HG03280 (cell line): ENCODE data around the gene BRIX1.
A peak's percentile ranks its signal among the peaks of the same experiment; 100 is the strongest.

Experiments
- ATAC-seq: cut with Tn5 transposase; IDR thresholded peaks from one replicate; pipeline ENCODE4 v1.9.1; 2021; ENCODE audit warnings: mild to moderate bottlenecking, moderate library complexity; ENCODE audit not compliant: unreplicated experiment

Gene BRIX1

GRCh38 chr5:34915139-34915855 lies at the start of gene BRIX1, which contains the start of gene RAD1:
TSS of gene BRIX1 (plus strand) at chr5:34915711. CDS start at chr5:34915739, 28 bp downstream.
TSS of gene RAD1 (minus strand) at chr5:34915504. CDS start at chr5:34914892, 612 bp downstream.
- ATAC-seq: peak; percentile 98

- no peak for ATAC-seq
Measured at GRCh38 chr5:34866989-34867471, 48.5 kb upstream of the BRIX1 start.

GRCh38 chr5:34867660-34868059 lies 47.9 kb upstream of the BRIX1 start:
- ATAC-seq: no peak

- no peak for ATAC-seq
Measured at GRCh38 chr5:34868791-34869190, 46.7 kb upstream of the BRIX1 start.

- no peak for ATAC-seq
Measured at GRCh38 chr5:34869256-34869655, 46.3 kb upstream of the BRIX1 start.

GRCh38 chr5:34870382-34870781 lies 45.1 kb upstream of the BRIX1 start:
- ATAC-seq: no peak

- no peak for ATAC-seq
Measured at GRCh38 chr5:34876275-34876674, 39.2 kb upstream of the BRIX1 start.

- ATAC-seq: no peak
Measured at GRCh38 chr5:34881246-34881645, 34.3 kb upstream of the BRIX1 start.

GRCh38 chr5:34886392-34887119 lies 29.0 kb upstream of the BRIX1 start:
- ATAC-seq: no peak

GRCh38 chr5:34889394-34889793 lies 26.1 kb upstream of the BRIX1 start:
- no peak for ATAC-seq

- ATAC-seq: no peak
Measured at GRCh38 chr5:34891981-34892380, 23.5 kb upstream of the BRIX1 start.

- no peak for ATAC-seq
Measured at GRCh38 chr5:34892414-34892813, 23.1 kb upstream of the BRIX1 start.

GRCh38 chr5:34894716-34895115 lies 20.8 kb upstream of the BRIX1 start:
- ATAC-seq: no peak

GRCh38 chr5:34895641-34896419 lies 19.7 kb upstream of the BRIX1 start:
- no peak for ATAC-seq

GRCh38 chr5:34897646-34898045 lies 17.9 kb upstream of the BRIX1 start:
- ATAC-seq: no peak

- peak; percentile 83 for ATAC-seq
Measured at GRCh38 chr5:34898258-34898895, 17.1 kb upstream of the BRIX1 start.

- no peak for ATAC-seq
Measured at GRCh38 chr5:34899066-34899465, 16.4 kb upstream of the BRIX1 start.

GRCh38 chr5:34900652-34901051 lies 14.9 kb upstream of the BRIX1 start:
- ATAC-seq: no peak

GRCh38 chr5:34903260-34903659 lies 12.3 kb upstream of the BRIX1 start:
- ATAC-seq: no peak

GRCh38 chr5:34905564-34905963 lies 9.9 kb upstream of the BRIX1 start:
- ATAC-seq: no peak

GRCh38 chr5:34913072-34913471 lies 2.4 kb upstream of the BRIX1 start:
- ATAC-seq: no peak
